ENCODE results near the gene GUCA2B. TPM values are rescaled to one million over a fixed set of nuclear protein-coding genes. Genes with fewer than 3 reads are reported as not detected.
A peak's percentile ranks its signal among the peaks of the same experiment; 100 is the strongest.

The GUCA2B gene
- 100 to 1,000 TPM in 3 of 4 donors, not detected in 1; 116 to 259 (median 223) TPM for total RNA-seq

DNA sequence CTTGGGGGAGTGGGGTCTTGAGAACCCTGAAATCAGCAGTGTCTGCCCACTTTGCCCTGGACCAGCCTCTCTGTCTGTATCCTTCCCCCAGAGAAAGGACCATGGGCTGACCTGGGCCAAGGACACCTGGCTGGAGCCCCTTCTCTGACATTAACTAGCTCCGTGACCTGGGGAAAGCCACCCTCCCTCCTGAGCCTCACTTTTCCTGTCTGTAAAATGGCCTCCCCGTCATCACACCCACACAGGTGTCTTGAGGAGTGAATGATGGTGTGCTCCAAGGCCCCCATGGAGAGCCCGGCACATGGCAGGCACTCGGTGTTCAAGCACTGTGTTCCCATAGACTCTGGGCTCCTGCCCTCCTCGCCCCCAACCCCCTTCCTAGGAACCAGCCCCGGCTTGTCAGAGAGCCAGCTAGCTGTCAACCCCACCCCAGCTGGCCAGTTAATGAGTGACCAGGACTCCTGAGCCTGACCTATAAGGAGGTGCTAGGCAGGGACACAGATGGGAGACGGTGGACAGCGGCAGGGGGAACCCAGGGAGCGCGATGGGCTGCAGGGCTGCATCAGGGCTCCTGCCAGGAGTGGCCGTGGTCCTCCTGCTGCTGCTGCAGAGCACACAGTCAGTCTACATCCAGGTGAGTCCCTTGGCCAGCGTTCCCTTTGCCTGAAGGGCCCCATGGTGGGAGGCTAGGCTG is at the start of gene GUCA2B:
GUCA2B (plus strand) TSS at position 504 of the 694 bp plus-strand sequence; CDS start at position 545, 41 bp downstream.
- WGBS, 2 donors (ENCODE audit: low coverage in 1 of 2), result 0 to 87% methylated on average over 1 to 8 of the region's 12 CpGs
- Histone ChIP-seq H3K9me3 (no peaks in the 10 kb centered on the region), H3K36me3 (no peaks in the 10 kb centered on the region), H3K4me3 (no peak within 1 kb of the TSS), H3K27ac (peak within 1 kb of the TSS in 3 of 4 donors; percentile 53 to 63 (median 57)), H3K27me3 (no peaks in the 10 kb centered on the region), H3K4me1 (peaks cover 0 to 16% (median 4%) of the 10 kb centered on the region in 4 donors)
- intact Hi-C loops (cut with DNase I; ENCODE audit: low total_unique reads) (no loop called here), in situ Hi-C loops (cut with MboI; ENCODE audit: low pct_ligation_motif_present in 1 of 4, low pct_unique_long_range_greater_than_20kb in 1 of 4, low sequenced_read_pairs in 3 of 4) (no loop called here)
- peak; percentile 56 for DNase-seq
- no peak for TF ChIP-seq POLR2A (IDR thresholded peaks at IDR 0.05)

DNA sequence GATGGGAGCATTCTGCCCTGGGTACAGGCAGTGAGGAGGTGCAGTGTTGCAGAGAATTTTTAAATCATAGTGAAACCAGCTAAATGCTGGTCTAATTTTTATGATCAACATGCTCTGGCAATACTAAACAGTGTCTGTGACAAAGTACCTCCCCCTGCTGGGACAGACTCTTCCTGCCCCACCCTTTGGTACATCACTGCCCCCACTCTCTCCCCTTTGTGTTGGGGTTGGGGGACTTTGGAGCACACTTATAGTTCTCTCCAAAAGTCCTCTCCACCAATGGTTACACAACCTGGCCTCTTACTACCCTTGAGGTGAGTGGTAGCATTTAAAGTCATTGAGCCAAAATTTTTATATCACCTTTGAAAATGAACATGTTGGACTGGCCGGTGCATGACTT is 48.2 kb upstream of the GUCA2B start:
- intact Hi-C loops (cut with DNase I; ENCODE audit: low total_unique reads), result no loop called here
- no peak overlapping the region for H3K27ac ChIP-seq
- no peaks in the 10 kb centered on the region for H3K4me1 ChIP-seq
- 81% methylated on average over 1 of the region's 1 CpG; no CpG with 5 or more reads in 1 of the 2 donors for WGBS, 2 donors (ENCODE audit: low coverage in 1 of 2)
- H3K27me3 ChIP-seq, result peaks cover 6% of the 10 kb centered on the region
- no peak for DNase-seq
- no peak overlapping the region for H3K4me3 ChIP-seq
- TF ChIP-seq EP300 (IDR thresholded peaks at IDR 0.05; ENCODE audit: low read depth), result no peak
- no peaks in the 10 kb centered on the region for H3K36me3 ChIP-seq
- in situ Hi-C loops (cut with MboI; ENCODE audit: low pct_ligation_motif_present in 1 of 4, low pct_unique_long_range_greater_than_20kb in 1 of 4, low sequenced_read_pairs in 3 of 4), result no loop called here
- no peaks in the 10 kb centered on the region for H3K9me3 ChIP-seq

GRCh38 chr1:42108309-42108708 is 44.9 kb upstream of the GUCA2B start:
- in situ Hi-C loops (cut with MboI; ENCODE audit: low pct_ligation_motif_present in 1 of 4, low pct_unique_long_range_greater_than_20kb in 1 of 4, low sequenced_read_pairs in 3 of 4), result no loop called here
- 85 to 91% methylated on average over 2 to 7 of the region's 7 CpGs for WGBS, 2 donors (ENCODE audit: low coverage in 1 of 2)
- Histone ChIP-seq H3K36me3 (no peaks in the 10 kb centered on the region), H3K4me3 (no peak overlapping the region), H3K9me3 (no peaks in the 10 kb centered on the region), H3K27ac (no peak overlapping the region), H3K27me3 (no peaks in the 10 kb centered on the region), H3K4me1 (no peaks in the 10 kb centered on the region)
- intact Hi-C loops (cut with DNase I; ENCODE audit: low total_unique reads), result no loop called here
- DNase-seq, result no peak
- TF ChIP-seq EP300 (IDR thresholded peaks at IDR 0.05; ENCODE audit: low read depth) (no peak), POLR2AphosphoS5 (IDR thresholded peaks at IDR 0.05) (no peak), CTCF (IDR thresholded peaks at IDR 0.05) (no peak), POLR2A (IDR thresholded peaks at IDR 0.05) (no peak)

GRCh38 chr1:42109600-42109999 is 43.6 kb upstream of the GUCA2B start:
- Histone ChIP-seq H3K27ac (no peak overlapping the region), H3K4me3 (no peak overlapping the region), H3K36me3 (no peaks in the 10 kb centered on the region), H3K9me3 (no peaks in the 10 kb centered on the region), H3K27me3 (no peaks in the 10 kb centered on the region), H3K4me1 (no peaks in the 10 kb centered on the region)
- intact Hi-C loops (cut with DNase I; ENCODE audit: low total_unique reads) (no loop called here), in situ Hi-C loops (cut with MboI; ENCODE audit: low pct_ligation_motif_present in 1 of 4, low pct_unique_long_range_greater_than_20kb in 1 of 4, low sequenced_read_pairs in 3 of 4) (no loop called here)
- TF ChIP-seq CTCF (IDR thresholded peaks at IDR 0.05) (no peak), EP300 (IDR thresholded peaks at IDR 0.05; ENCODE audit: low read depth) (no peak), POLR2AphosphoS5 (IDR thresholded peaks at IDR 0.05) (no peak), POLR2A (IDR thresholded peaks at IDR 0.05) (no peak)
- no peak for DNase-seq
- WGBS, 2 donors (ENCODE audit: low coverage in 1 of 2), result 67 to 81% methylated on average over 1 to 3 of the region's 3 CpGs

DNA sequence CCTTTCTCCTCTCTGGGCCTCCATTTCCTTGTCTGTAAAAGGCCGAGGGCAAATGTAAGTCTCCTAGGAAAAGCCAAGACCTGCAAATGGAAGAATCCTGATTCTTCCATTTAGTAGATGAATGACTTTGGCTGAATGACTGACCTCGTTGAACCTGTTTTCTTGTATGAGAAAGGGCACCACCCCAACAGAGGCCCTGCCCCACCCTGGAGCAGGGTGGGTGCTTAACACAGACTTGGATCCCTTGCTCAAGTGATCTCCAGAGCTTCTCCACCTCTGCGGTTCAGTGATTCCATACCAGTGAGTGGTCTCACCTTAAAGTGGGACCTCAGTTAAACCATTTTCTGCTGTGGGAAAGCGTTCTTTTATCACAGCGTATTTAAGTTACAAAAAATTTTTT is 39.0 kb upstream of the GUCA2B start:
- no peak for DNase-seq
- Histone ChIP-seq H3K36me3 (no peaks in the 10 kb centered on the region), H3K9me3 (no peaks in the 10 kb centered on the region), H3K27me3 (peaks cover 3% of the 10 kb centered on the region), H3K4me1 (no peaks in the 10 kb centered on the region), H3K27ac (no peak overlapping the region), H3K4me3 (no peak overlapping the region)
- in situ Hi-C loops (cut with MboI; ENCODE audit: low pct_ligation_motif_present in 1 of 4, low pct_unique_long_range_greater_than_20kb in 1 of 4, low sequenced_read_pairs in 3 of 4), result no loop called here
- TF ChIP-seq POLR2A (IDR thresholded peaks at IDR 0.05) (no peak), EP300 (IDR thresholded peaks at IDR 0.05; ENCODE audit: low read depth) (no peak), CTCF (IDR thresholded peaks at IDR 0.05) (no peak), POLR2AphosphoS5 (IDR thresholded peaks at IDR 0.05) (no peak)
- intact Hi-C loops (cut with DNase I; ENCODE audit: low total_unique reads), result no loop called here
- 83 to 94% methylated on average over 4 to 5 of the region's 5 CpGs for WGBS, 2 donors (ENCODE audit: low coverage in 1 of 2)

Data from transverse colon (tissue), 4 donors.